KBM-7 (cell line): ENCODE measurements around the gene SLC39A9.
"Not testable (repeated sequence)": the region's sequence is repeated elsewhere in the genome, so short reads cannot be mapped to it uniquely, and the experiment has no call there.

Experiments
- DNase-seq: peaks from one replicate; pipeline ENCODE4 v3.0.0-alpha.2; 2015
- in situ Hi-C: fragments of 300-500 bp; cut with MboI; formaldehyde crosslinking; loops from 2 replicates; pipeline ENCODE4 v1.14.3; 2020; ENCODE audit warnings: low sequenced_read_pairs, low pct_unique_long_range_greater_than_20kb, mixed read lengths

SLC39A9 gene

GRCh38 chr14:69408331-69408960 is 10.0 kb downstream of the SLC39A9 start:
- in situ Hi-C loops: no loop called here
- peak; percentile 20 for DNase-seq

GRCh38 chr14:69413483-69413882 is 15.0 kb downstream of the SLC39A9 start:
- DNase-seq: no peak
- in situ Hi-C loops: no loop called here

GRCh38 chr14:69416087-69416486 is 17.6 kb downstream of the SLC39A9 start:
- in situ Hi-C loops, DNase-seq: not testable (repeated sequence)

- in situ Hi-C loops: no loop called here
- no peak for DNase-seq
These were observed 24.8 kb downstream of the SLC39A9 start for GRCh38 chr14:69423279-69423678.

DNA sequence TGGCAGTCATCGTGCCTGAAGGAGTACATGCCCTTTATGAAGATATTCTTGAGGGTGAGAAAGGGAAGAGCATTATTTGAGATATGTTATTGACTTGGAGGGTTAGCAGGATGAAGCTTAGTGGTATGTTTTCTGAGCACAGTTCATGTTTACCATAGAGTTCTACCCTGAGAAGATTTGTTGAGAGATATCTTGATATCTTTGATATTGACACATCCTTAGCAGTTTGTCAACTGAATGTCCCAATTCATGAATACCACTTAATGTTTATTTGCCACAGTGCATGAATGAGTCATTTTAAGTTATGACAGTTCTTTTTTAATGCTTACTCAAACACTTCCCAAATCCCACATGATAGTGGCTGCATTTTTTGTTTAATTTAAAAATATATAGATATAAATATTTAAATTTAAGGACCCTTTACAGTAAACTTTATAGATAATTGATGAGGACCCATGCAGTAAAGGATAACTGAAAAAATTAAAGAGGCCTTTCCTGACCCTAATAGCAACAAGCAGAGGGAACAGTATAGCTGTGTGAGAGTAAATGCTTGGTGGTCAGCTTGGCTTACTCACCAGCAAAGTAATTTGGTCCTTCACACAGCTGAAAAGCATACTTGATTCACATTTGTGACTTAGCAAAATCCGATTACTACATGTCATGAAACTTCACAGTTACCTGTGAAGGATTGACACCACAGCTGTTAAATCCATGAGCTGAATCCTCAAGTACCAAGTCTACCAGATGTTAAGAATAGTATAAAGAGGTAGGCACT is 25.8 kb downstream of the SLC39A9 start:
- DNase-seq: no peak

GRCh38 chr14:69427596-69427995 is 29.1 kb downstream of the SLC39A9 start:
- in situ Hi-C loops: no loop called here
- no peak for DNase-seq

More for the DNA sequence above, 25.8 kb downstream of the SLC39A9 start:
- in situ Hi-C loops: no loop called here

DNA sequence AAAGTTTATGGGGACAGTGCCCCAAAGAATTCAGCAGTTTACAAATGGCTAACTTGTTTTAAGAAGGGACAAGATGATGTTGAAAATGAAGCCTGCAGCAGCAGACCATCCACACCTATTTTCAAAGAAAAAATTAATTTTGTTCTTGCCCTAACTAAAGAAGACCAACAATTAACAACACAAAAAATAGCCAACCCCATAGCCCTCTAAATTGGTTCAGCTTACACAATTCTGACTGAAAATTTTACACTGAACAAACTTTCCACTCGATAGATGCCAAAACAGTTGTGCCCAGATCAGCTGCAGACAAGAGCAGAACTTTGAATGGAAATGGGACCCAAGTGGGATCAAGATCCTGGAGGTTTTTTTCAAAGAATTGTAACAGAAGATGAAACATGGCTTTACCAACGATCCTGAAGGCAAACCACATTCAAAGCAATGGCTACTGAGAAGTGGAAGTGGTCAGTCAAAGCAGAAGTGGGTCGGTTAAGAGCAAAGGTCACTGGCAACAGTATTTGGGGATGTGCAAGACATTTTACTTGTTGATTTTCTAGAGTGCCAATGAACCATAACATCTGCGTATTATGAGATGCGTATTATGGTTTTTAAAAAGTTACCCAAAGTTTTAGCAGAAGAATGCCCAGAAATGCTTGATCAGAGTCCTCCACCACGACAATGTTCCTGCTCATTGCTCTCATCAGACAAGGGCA is 30.0 kb downstream of the SLC39A9 start:
- peak; percentile 9 for DNase-seq
- in situ Hi-C loops: no loop called here

- no peak for DNase-seq
These were observed 31.2 kb downstream of the SLC39A9 start for GRCh38 chr14:69429643-69430042.

GRCh38 chr14:69430306-69430939 is 31.9 kb downstream of the SLC39A9 start:
- no peak for DNase-seq
- in situ Hi-C loops: no loop called here

More at GRCh38 chr14:69429643-69430042, 31.2 kb downstream of the SLC39A9 start:
- in situ Hi-C loops: no loop called here

DNA sequence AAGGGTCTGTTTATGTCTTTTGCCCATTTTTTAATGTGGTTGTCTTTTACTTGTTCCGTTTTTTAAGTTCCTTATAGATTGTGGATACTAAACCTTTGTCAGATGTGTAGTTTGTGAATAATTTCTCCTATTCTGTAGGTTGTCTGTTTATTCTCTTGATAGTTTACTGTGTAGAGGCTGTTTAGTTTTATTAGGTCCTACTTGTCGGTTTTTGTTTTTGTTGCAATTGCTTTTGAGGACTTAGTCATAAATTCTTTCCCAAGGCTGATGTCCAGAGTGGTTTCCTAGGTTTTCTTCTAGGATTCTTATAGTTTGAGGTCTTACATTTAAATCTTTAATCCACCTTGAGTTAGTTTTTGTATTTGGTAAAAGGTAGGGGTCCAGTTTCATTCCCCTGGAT is 33.9 kb downstream of the SLC39A9 start:
- in situ Hi-C loops: no loop called here
- no peak for DNase-seq

- DNase-seq: peak; percentile 18
- in situ Hi-C loops: no loop called here
These were observed 41.2 kb downstream of the SLC39A9 start for GRCh38 chr14:69439521-69440270.

GRCh38 chr14:69441948-69442347 is 43.5 kb downstream of the SLC39A9 start:
- no peak for DNase-seq
- in situ Hi-C loops: no loop called here

- in situ Hi-C loops: no loop called here
- no peak for DNase-seq
These were observed 44.9 kb downstream of the SLC39A9 start for GRCh38 chr14:69443296-69443805.

- in situ Hi-C loops: no loop called here
- no peak for DNase-seq
These were observed 50.7 kb downstream of the SLC39A9 start for GRCh38 chr14:69449216-69449615.

- in situ Hi-C loops: no loop called here
These were observed 53.4 kb downstream of the SLC39A9 start for GRCh38 chr14:69451941-69452340.

GRCh38 chr14:69458350-69458749 is 59.9 kb downstream of the SLC39A9 start:
- no peak for DNase-seq
- in situ Hi-C loops: no loop called here

More at GRCh38 chr14:69451941-69452340, 53.4 kb downstream of the SLC39A9 start:
- DNase-seq: no peak

GRCh38 chr14:69459122-69459521 is 60.6 kb downstream of the SLC39A9 start:
- DNase-seq: no peak
- in situ Hi-C loops: no loop called here

GRCh38 chr14:69460093-69460701 is 61.7 kb downstream of the SLC39A9 start:
- DNase-seq: peak; percentile 68
- in situ Hi-C loops: no loop called here
